ENCODE results near the gene LRRC8D.

The LRRC8D gene

DNA sequence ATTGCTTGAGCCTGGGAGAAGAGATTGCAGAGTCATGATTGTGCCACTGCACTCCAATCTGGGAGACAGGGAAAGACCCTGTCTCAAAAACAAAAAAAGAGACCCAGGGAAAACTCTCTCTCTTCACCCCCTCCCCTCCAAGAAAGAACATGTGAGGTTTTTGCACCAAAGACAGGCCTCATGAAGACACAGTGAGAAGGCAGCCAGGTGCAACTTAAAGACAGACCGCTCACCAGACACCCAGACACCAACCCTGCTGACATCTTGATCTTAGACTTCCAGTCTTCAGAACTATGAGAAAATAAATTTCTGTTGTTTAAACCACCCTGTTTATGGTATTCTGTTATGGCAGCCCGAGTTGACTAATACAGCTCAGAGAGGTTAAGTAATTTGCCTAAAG is 13.3 kb upstream of the LRRC8D start:
- no peak for DNase-seq (ENCODE audit: low read depth in 2 of 2)

DNA sequence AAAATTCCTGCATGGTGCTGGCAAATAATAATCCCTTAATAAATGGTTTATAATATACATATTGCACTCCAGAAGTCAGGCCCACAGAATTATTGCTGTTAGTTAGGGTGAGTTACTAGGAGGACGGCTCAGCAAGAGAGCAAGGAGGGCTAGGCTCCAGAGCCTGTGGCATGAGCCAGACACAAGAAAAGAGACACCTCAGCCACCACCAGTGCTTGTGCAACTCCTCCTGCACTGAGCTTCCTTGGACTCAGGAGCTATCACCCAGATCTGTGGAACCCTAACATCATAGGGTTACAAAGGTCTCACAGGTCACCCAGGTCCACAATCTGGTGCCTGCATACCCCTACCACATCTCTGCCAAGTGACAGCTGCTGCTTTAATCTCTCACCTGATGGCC is 12.8 kb upstream of the LRRC8D start:
- DNase-seq (ENCODE audit: low read depth in 2 of 2), result no peak

DNA sequence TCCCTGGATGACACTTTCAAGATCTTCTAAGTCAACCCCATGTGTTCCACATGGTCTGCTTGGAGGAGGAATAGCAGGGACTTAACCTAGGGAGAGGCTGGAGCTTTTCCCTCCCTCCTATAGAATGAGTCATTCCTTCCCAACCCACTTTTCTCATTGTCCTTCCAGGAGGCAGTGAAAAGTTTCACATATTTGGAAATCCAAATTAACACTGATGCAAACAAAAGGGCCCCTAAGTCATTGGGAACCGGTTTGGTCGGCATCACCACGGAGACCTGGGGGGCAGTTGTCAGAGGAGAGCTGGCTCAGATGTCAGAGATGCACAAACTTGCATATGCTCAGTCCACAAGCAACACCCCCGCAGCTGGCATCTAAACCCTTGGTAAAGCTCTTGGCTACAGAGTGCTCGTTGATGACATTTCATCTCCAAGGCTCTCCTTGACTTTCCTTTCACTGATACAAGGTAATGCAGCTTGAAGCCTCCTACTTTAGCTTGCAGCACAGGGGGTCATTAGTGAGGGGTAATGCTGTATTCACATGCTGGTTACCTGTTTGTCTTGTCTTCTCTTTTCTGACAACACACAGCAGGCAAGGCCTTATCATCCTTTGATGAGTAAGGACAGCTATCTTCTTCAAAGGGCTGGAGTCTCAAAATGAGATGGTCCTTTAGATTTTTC is 12.3 kb upstream of the LRRC8D start:
- DNase-seq (ENCODE audit: low read depth in 2 of 2), result no peak

DNA sequence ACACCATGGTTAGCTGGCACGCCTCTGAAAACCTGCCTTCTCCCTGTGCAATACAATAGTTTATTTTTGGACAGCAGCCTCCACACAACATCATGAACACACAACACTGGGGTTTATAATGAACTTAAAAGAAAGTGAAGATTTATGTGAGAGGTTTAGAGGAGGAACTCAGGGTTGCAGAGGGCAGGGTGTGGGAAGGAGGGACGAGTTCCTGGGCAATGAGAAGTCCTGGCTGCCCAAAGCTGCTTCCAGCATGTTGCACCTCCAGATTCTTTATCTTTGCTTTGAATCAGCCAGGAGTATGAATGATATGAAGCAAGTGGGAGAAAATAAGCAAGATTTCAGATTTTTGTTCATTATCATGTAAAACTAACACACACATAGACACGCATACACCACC is 11.3 kb upstream of the LRRC8D start:
- DNase-seq (ENCODE audit: low read depth in 2 of 2), result no peak

DNA sequence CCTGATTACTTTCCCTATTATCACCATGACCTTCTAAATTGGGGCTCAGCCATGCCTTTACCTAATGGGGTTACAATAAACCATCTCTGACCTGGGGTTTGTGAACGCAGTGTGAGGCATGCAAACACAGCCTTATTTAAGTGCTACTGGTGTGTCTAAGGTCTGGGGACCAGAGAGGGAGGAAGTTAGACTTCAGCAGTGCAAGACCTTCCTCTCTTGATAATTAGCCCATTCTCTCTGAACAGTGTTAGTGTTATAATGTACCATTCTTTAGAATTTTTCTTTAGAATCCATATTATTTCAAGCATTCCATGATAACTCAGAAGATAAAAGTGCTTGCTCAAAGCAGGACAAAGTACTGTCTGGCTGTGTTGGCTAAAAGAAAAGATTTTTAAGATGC is 10.5 kb upstream of the LRRC8D start:
- DNase-seq (ENCODE audit: low read depth in 2 of 2), result no peak

DNA sequence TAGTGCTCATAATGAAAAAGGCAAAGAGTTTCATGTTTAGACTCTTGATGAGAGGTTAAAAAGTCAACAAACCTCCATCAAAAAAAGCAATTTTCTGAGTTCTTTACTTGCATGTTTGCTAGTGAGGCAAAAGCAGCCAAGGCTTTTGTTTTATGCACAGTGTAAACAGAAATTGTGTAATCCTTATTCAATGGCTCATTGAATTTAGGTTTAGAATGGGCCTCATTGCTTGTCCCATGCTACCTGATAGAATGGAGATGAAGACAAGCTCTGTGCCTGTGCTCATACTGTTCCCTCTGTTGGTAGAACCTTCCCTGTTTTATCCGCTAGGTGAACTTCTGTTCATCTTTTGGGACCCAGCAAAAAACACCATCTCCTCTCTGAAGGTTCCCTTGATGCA is 10.0 kb upstream of the LRRC8D start:
- no peak for DNase-seq (ENCODE audit: low read depth in 2 of 2)

DNA sequence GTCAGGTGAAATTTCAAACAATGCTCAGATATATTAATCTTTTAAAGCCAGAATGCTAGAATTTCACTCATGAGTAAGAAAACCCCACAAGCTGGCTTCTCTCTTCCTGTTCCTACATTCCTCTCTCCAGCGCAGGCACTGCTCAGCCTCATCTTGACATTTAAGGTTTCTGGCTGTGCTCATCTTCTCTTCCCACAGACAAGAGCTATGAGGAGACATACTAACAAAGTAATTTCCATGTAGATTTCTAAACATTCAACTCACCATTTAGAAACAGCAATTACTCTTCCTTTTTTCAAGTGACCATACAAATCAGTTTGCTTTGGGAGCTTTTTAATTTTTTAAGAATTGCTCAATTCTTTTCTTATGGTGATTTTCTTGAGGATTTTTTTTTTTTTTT is 7.8 kb upstream of the LRRC8D start:
- no peak for DNase-seq (ENCODE audit: low read depth in 2 of 2)

DNA sequence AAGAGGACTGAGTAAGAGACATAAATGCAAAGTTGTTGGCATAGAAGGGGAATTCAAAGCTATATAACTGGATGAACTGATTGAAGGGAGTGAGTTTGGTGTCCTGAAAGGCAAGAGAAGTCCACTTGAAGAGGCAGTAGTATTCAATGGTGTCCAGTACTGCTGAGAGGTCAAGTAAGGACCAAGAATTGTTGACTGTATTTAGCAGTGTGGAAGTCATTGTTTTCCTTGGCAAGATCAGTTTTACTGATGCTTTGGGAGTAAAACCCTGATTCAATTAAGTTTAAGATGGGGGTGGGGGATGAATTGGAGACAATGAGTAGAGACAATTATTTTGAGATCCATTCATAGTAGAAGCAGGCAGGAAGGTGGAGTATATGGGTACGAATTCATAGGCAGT is 5.8 kb upstream of the LRRC8D start:
- no peak for DNase-seq (ENCODE audit: low read depth in 2 of 2)

DNA sequence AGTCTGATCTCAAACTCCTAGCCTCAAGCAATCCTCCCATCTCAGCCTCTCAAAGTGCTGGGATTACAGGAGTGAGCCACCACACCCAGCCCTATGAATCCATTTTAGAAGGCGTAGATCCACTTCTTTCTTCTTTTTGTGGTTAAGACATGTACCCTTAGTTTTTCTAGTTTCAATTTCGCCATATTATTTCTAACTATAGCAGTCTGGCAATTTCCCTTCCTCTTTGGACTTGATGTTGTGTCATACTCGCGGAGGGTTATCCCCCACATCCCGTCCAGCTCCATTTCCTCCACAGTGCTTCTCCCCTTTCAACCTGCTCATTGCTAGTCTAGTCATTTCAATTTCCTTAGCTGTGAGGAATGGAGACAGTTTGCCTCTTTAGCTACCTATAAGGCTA is 5.2 kb upstream of the LRRC8D start:
- DNase-seq (ENCODE audit: low read depth in 2 of 2), result no peak

DNA sequence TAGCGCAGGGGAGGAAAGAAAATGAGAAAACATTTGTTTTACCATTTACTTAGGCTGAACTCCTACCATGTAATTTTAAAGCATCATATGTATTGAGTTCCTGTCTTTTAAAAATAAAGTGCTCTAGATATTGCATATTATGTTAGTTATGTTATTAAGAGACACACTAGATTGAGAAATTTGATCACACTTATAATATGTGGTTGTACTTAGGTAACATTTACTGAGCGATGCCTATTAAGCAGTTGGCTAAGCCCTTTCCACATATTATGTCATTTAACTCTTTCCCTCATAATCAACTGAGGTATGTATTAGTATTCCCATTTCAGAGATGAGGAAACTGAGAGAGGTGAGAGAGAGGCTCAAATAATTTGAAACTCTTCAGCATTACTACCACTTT is 4.5 kb upstream of the LRRC8D start:
- no peak for DNase-seq (ENCODE audit: low read depth in 2 of 2)

DNA sequence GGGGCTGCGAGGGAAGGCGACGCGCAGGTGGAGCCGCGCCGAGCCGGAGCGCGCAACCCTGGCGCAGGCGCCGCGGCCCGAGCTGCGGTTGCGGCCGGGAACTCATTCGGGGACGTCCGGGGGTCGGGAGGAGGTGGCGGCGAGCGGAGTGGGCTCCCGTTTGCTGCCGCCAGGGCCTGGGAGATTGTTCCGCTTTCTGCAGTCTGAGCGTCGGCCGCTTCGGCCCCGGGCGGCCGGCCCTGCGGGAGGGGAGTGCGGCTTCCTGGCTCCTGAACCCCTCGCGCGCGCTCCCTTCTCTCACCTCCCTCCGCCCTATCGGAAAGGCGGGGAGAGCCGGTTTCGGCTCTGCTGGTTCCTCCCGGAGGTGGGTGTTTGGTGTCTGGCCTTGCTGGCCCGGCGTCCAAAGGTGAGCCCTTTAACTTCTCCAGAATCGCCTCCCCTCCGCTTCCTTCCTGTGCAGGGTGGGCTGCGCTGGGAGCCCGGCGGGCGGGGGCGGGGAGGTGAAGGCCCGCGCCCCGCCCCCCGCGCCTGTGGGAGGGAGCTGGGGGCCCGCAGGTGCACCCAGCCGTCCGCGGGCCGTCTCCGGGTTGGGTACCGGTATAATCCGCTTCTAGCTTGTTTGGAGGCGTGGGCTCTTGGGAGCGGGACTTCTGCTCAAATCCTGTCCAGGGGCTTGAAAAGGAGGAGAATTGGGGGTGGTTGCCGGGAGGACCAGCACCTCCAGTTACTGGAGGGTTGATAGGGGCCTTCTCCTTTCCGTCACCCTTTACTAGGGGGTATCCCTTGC is 683 bp downstream of the LRRC8D start:
- DNase-seq (ENCODE audit: low read depth in 2 of 2), result peak; percentile 24 to 28

DNA sequence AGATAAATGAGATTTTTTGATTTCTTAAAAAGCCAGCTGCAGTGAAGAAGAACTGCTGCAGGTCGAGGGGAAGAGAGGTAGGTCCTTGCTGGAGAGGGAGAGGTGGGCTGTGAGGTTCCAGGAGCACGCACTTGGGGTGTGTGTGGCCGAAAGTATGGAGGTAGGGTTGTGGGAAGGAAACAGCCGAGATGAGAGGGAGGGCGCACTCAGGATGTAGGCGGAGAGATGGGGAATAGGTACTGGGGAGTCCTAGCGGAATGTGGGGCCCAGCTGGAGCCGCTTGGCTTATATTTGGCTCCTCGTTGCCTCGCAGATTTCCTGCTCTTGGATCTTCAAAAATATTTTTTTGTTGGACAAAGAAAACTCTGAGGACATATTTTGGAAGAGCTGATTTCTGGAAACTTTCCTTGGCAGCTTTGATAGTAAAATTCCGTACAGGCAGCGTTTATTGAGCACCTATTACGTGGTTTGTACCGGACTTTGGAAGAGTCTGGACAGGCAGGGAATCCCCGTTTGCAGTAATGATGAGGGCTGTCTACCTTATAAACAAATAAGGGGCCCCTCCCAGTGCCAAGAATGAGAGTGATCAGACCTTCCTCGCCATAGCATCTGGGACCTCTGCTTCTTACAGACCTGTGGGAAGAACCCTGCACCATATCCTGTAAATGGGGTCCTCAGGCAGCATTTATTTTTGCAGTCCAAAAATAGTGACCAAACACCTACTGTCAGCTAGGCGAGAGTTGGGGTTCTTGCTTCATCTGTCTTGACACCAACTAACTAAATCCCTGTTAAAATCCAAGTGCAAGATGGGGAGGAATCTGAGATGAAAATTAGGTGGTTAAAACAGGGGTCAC is 1.5 kb downstream of the LRRC8D start:
- no peak for DNase-seq (ENCODE audit: low read depth in 2 of 2)

DNA sequence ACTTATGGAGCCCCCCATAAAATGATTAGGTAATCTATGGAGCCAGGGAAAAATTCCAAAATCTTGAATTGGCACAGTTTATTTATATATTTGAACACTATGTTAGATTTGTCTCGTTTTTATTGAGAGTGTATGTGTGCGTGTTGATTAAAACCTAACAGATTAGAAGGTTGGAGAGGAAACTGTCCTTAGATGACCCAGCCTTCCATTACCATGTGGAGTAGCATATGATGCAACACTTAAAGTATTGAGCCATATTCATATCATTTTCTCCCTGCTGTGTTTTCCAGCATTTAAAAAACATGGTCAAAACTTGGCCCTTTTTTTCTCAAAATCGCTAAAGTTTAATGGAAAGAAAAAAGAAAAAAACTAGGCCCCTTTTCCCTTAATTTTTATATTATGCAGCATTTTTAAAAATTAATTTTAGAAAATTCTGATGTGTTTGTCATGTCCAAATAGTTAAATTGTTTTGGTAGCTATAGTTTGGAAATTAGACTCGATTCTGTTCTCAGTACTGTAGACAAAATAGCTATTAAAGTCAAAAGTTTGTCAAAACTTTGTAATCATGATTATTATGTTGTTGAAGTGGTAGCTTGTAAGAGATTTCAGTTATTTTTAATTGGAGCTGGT is 2.3 kb downstream of the LRRC8D start:
- DNase-seq (ENCODE audit: low read depth in 2 of 2), result no peak

DNA sequence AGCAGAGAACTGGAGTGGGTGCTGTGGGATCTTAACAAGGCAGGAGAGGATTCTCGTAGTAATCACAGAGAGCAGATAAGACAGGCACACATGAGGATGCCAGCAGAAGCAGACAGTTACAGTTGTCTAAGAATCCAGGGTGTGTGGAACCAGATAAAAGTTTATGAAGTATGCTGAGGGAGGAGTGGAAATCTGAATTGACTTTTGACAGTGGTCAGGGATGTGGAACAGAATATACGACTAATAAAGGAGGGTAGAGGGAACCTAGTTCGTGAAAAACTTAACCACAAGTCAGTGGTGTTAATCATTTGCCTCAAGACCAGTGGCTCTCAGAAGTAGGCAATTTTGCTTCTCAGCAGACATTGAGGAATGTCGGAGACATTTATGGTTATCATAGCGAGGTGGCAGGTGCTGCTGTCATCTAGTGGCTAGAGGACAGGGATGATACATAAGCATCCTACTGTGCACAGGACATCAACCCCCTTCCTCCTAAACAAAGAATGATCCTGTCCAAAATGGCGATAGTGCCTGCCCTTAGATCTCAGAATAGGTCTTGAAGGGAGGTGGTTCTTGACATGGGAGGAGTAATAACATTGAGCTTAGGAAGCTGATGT is 3.0 kb downstream of the LRRC8D start:
- no peak for DNase-seq (ENCODE audit: low read depth in 2 of 2)

DNA sequence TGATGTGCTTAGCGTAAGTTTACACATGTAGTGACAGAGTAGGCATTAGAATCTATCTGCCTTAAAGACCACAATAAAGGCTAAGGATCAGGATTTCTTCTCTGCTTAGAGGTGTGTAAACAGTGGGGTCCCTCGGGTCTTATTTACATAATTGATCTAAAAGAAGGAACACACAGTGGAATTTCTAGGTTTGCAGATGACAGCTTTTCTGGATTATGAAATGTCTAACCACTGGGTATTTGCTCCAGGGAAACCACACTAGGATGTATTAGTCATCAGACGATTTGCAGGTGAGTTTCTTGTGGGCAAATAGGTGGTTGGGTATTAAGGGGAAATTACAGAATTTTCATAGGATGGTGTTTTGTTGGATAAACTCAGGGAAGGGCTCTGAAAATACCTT is 5.8 kb downstream of the LRRC8D start:
- DNase-seq (ENCODE audit: low read depth in 2 of 2), result no peak

DNA sequence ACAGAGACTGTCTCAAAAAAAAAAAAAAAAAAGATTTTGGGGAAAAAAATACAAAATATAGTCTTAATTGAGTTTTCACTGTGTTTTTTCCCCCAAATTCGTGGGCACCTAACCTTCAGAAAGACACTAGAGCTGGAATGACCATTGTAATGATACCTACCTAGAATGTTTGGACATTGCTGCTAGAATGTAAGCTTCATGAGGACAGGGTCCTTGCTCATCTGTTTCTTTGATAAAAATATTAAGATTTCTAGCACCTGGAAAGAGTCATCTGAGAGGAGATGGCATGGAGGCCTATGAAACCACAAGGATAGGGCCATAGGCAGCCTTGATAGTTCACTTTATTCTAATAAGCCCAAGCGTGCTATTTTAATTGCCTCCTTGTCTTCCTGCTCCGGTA is 6.5 kb downstream of the LRRC8D start:
- no peak for DNase-seq (ENCODE audit: low read depth in 2 of 2)

DNA sequence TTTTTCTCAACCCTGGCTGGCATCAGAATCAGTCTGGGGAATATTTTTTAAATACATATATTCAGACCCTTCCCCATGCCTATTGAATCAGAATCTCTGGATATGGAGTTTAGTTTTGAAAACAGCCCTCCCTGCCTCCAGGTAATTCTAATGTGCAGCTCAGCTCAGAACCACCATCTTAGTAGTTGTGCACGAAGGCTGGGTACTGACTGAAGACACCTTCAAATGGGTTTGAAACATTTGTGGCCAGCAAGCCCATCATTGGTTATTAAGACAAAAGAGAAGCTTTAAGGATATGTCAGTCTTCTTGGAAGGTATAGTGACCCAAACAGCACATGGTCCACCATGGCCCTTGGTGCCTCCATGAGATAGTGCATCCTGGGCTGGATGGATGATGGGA is 7.1 kb downstream of the LRRC8D start:
- DNase-seq (ENCODE audit: low read depth in 2 of 2), result no peak

DNA sequence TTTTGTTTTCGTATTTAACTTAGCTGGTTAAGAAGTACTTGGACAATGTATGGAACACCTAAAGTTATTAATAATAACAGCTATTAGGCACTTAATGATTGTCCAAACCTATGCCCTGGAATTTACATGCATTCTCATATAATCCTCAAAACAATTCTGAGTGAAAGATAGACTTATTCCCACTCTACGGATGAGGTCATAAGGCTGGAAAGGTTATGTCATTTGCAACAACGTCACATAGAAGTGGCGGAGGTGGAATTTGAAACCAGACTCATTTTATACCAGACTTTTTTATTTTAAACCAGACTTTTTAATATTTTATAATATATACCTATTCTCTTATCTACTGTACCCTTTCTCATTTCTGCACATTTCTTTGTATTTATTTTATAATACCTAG is 8.4 kb downstream of the LRRC8D start:
- no peak for DNase-seq (ENCODE audit: low read depth in 2 of 2)

DNA sequence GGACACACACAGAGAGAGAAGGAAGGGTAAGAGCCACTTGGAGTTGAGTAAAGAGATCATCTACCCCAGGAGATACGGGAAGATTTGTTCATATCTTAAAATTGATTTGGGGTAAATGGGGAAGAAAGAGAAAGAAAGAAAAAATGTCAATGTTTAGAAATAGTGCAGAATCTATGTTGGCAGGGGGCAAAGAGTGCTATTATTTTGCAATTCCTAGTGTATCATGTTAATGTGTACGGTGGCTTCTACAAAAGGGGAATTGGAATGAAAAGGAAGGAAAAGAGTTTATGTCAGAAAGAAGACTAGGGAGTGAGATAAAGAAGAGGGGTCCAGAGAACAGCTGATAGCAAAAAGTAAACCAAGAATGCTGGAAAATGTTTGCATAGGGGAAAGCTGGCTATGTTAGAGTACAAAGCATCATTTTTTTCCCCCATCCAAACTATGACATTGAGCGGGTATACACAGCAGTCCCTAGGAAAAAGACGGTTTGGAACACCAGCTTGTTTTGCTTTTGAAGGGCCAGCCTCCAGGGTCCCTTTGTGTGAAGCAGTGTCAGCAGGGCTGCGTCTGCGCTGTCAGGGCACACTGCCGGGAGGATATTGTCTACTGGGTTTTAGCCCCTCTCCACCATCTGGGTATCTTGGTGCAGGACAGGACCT is 10.8 kb downstream of the LRRC8D start:
- no peak for DNase-seq (ENCODE audit: low read depth in 2 of 2)

DNA sequence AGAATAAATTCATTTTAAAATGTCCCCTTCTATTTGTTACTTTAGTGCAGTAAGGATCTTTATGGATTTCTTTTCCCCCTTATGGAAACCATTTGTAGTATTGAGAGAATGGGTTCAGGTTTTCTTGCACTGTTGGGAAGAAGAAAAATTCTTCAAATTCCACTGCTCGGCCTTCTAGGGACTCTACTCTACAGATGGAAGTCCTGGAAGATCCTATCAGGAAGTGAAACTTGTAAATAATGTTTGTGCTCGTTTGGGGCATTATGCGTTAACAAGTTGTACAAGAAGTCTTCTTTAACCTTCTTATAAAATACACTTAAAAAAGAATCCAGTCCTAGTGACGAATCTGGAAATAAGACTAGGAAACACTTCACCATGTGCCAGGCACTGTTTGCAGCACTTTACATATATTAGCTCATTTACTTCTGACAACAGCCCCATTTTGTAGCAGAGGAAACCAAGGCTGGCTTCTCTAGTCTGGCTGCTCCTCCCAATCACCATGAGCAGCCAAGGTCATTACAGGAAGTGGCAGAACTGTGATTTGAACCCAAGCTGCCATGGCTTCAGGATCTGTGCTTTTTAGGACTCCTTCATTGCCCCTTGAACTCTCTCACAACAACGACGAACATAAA is 11.8 kb downstream of the LRRC8D start:
- no peak for DNase-seq (ENCODE audit: low read depth in 2 of 2)

Data from activated CD8-positive, alpha-beta memory T cell treated with anti-CD3 and anti-CD28 coated beads for 4 hours (primary cell).